Trophoblast cell (in vitro differentiated cells and primary cell): Measurements from ENCODE around the gene LRRC2.
"Not testable (repeated sequence)": the region's sequence is repeated elsewhere in the genome, so short reads cannot be mapped to it uniquely, and the experiment has no call there.

ENCODE experiments used
- DNase-seq, 2 donors: peaks; one replicate each; pipeline ENCODE4 v3.0.0-alpha.2; 2016
- H2AFZ ChIP-seq: 2 replicates; pipeline ENCODE4 v1.6.1; 2013; ENCODE audit warnings: low read length, moderate library complexity, mild to moderate bottlenecking; ENCODE audit not compliant: insufficient read depth, poor library complexity
- H2AK5ac ChIP-seq: 2 replicates; pipeline ENCODE4 v1.6.1; 2013; ENCODE audit warnings: mild to moderate bottlenecking, low read length
- H2BK120ac ChIP-seq: 2 replicates; pipeline ENCODE4 v1.6.1; 2013; ENCODE audit warnings: low read length, mild to moderate bottlenecking, moderate library complexity; ENCODE audit not compliant: insufficient read depth, poor library complexity
- H2BK12ac ChIP-seq: 2 replicates; pipeline ENCODE4 v1.6.1; 2013; ENCODE audit warnings: mild to moderate bottlenecking, low read length, moderate library complexity
- H2BK5ac ChIP-seq: 2 replicates; pipeline ENCODE4 v1.6.1; 2013; ENCODE audit warnings: low read length, low read depth, moderate library complexity, mild to moderate bottlenecking; ENCODE audit not compliant: poor library complexity
- H3K14ac ChIP-seq: 2 replicates; pipeline ENCODE4 v1.6.1; 2013; ENCODE audit warnings: mild to moderate bottlenecking, low read length
- H3K18ac ChIP-seq: 2 replicates; pipeline ENCODE4 v1.6.1; 2013; ENCODE audit warnings: mild to moderate bottlenecking, low read length
- H3K23ac ChIP-seq: 2 replicates; pipeline ENCODE4 v1.6.1; 2013; ENCODE audit warnings: low read length
- H3K27ac ChIP-seq: 2 replicates; pipeline ENCODE4 v1.5.1; 2013; ENCODE audit warnings: low read depth, mild to moderate bottlenecking, inconsistent platforms, low read length, moderate library complexity
- H3K27me3 ChIP-seq: 2 replicates; pipeline ENCODE4 v1.6.1; 2013; ENCODE audit warnings: inconsistent platforms, mild to moderate bottlenecking, low read length, moderate library complexity; ENCODE audit not compliant: insufficient read depth
- H3K36me3 ChIP-seq, 2 experiments: 1 replicate in 1 of 2; 2 replicates in 1 of 2; pipeline ENCODE4 v1.6.1; 2013; ENCODE audit warnings: low read length in 2 of 2, mild to moderate bottlenecking in 2 of 2, moderate library complexity in 1 of 2; ENCODE audit not compliant: insufficient read depth in 2 of 2, control insufficient read depth in 1 of 2
- H3K4ac ChIP-seq: 2 replicates; pipeline ENCODE4 v1.6.1; 2013; ENCODE audit warnings: low read depth, mild to moderate bottlenecking, low read length, moderate library complexity
- H3K4me1 ChIP-seq, 2 experiments: 1 replicate in 1 of 2; 2 replicates in 1 of 2; pipeline ENCODE4 v1.6.1; 2013; ENCODE audit warnings: low read length in 2 of 2, mild to moderate bottlenecking in 2 of 2, moderate library complexity in 1 of 2; ENCODE audit not compliant: insufficient read depth in 2 of 2, control insufficient read depth in 1 of 2
- H3K4me2 ChIP-seq: 2 replicates; pipeline ENCODE4 v1.6.1; 2013; ENCODE audit warnings: inconsistent platforms, mild to moderate bottlenecking, low read length, moderate library complexity
- H3K4me3 ChIP-seq: 2 replicates; pipeline ENCODE4 v1.5.1; 2013; ENCODE audit warnings: mild to moderate bottlenecking, low read depth, low read length, inconsistent platforms
- H3K79me1 ChIP-seq: one replicate; pipeline ENCODE4 v1.6.1; 2013; ENCODE audit warnings: low read length
- H3K79me2 ChIP-seq: 2 replicates; pipeline ENCODE4 v1.6.1; 2013; ENCODE audit warnings: low read length, mild to moderate bottlenecking; ENCODE audit not compliant: control insufficient read depth, insufficient read depth, poor library complexity
- H3K9ac ChIP-seq: 2 replicates; pipeline ENCODE4 v1.6.1; 2013; ENCODE audit warnings: mild to moderate bottlenecking, low read length
- H3K9me3 ChIP-seq: 2 replicates; pipeline ENCODE4 v1.6.1; 2013; ENCODE audit warnings: low read depth, mild to moderate bottlenecking, control low read depth, inconsistent platforms, low read length; ENCODE audit not compliant: insufficient read depth
- H4K12ac ChIP-seq: 2 replicates; pipeline ENCODE4 v1.6.1; 2013; ENCODE audit warnings: low read depth, mild to moderate bottlenecking, low read length, moderate library complexity
- H4K8ac ChIP-seq: 2 replicates; pipeline ENCODE4 v1.6.1; 2013; ENCODE audit warnings: low read depth, mild to moderate bottlenecking, low read length, moderate library complexity
- H4K91ac ChIP-seq: one replicate; pipeline ENCODE4 v1.6.1; 2013; ENCODE audit warnings: low read depth, mild to moderate bottlenecking, low read length, moderate library complexity
- WGBS: extraction: QIAGEN DNeasy Blood & Tissue Kit; methylation state at CpG from one replicate; pipeline ENCODE4 v1.1.7; 2013; ENCODE audit warnings: missing lambda C conversion rate; ENCODE audit not compliant: insufficient read length, insufficient coverage; ENCODE audit errors: extremely low coverage; 5-methylcytosine and 5-hydroxymethylcytosine counted together

LRRC2 gene

DNA sequence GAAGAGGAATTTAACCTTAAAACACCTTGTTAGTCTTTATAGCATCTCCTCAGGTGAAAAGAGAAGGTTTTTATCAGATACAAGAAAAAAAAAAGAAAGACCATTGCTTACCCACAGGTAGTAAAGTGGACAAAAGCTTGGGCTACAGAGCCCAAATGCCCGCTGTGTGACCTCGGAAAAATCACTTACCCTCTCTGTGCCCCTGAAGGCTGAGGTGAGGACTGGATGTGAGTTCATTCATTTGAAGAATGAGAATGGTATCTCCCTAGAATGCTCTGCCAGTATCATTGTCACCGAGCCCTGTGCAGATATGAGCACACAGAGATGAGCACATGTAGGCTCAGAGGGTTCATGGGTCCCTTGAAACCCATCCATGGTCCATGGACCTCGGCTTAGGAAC lies 28.6 kb upstream of the LRRC2 start:
- Histone ChIP-seq H2BK12ac (no peak overlapping the region), H3K4ac (no peak overlapping the region), H3K4me1 (no peaks in the 10 kb centered on the region), H3K14ac (no peak overlapping the region), H3K36me3 (no peaks in the 10 kb centered on the region), H4K12ac (no peak overlapping the region), H3K9me3 (peaks cover 2% of the 10 kb centered on the region), H2AFZ (no peak overlapping the region), H2BK120ac (no peak overlapping the region), H3K4me2 (no peak overlapping the region), H3K9ac (no peak overlapping the region), H4K8ac (no peak overlapping the region), H2BK5ac (no peak overlapping the region), H4K91ac (no peak overlapping the region), H3K79me1 (no peaks in the 10 kb centered on the region), H3K27me3 (no peaks in the 10 kb centered on the region), H3K23ac (no peak overlapping the region), H3K18ac (no peak overlapping the region), H3K4me3 (no peak overlapping the region), H2AK5ac (no peak overlapping the region), H3K27ac (no peak overlapping the region), H3K79me2 (no peaks in the 10 kb centered on the region)
- no CpG with 5 or more reads among the region's 4 CpGs for WGBS
- no peak for DNase-seq

- H2AK5ac ChIP-seq, result no peak overlapping the region
- H4K12ac ChIP-seq, result no peak overlapping the region
- H2BK120ac ChIP-seq, result no peak overlapping the region
- DNase-seq, result no peak
- H4K8ac ChIP-seq, result no peak overlapping the region
- H3K9ac ChIP-seq, result no peak overlapping the region
- H3K27me3 ChIP-seq, result no peaks in the 10 kb centered on the region
- H3K9me3 ChIP-seq, result peaks cover 2% of the 10 kb centered on the region
- H3K79me1 ChIP-seq, result no peaks in the 10 kb centered on the region
- no peak overlapping the region for H4K91ac ChIP-seq
- H2BK12ac ChIP-seq, result no peak overlapping the region
- H3K4me3 ChIP-seq, result no peak overlapping the region
- H3K4me2 ChIP-seq, result no peak overlapping the region
- no peaks in the 10 kb centered on the region for H3K4me1 ChIP-seq
- no peak overlapping the region for H3K23ac ChIP-seq
- no peak overlapping the region for H2AFZ ChIP-seq
- H3K14ac ChIP-seq, result no peak overlapping the region
- H2BK5ac ChIP-seq, result no peak overlapping the region
- no peaks in the 10 kb centered on the region for H3K36me3 ChIP-seq
- H3K4ac ChIP-seq, result no peak overlapping the region
- no peak overlapping the region for H3K27ac ChIP-seq
- no peaks in the 10 kb centered on the region for H3K79me2 ChIP-seq
- no peak overlapping the region for H3K18ac ChIP-seq
These were observed 27.9 kb upstream of the LRRC2 start for GRCh38 chr3:46593979-46594378.

GRCh38 chr3:46593274-46593862 lies 27.3 kb upstream of the LRRC2 start:
- Histone ChIP-seq H3K9ac (no peak overlapping the region), H3K14ac (no peak overlapping the region), H2BK5ac (no peak overlapping the region), H3K27ac (no peak overlapping the region), H3K79me2 (no peaks in the 10 kb centered on the region), H4K91ac (no peak overlapping the region), H3K4me1 (no peaks in the 10 kb centered on the region), H3K27me3 (no peaks in the 10 kb centered on the region), H4K8ac (no peak overlapping the region), H3K36me3 (no peaks in the 10 kb centered on the region), H3K4me2 (no peak overlapping the region), H2BK120ac (no peak overlapping the region), H4K12ac (no peak overlapping the region), H3K4me3 (no peak overlapping the region), H3K23ac (no peak overlapping the region), H3K4ac (no peak overlapping the region), H2AK5ac (no peak overlapping the region), H3K18ac (no peak overlapping the region), H2BK12ac (no peak overlapping the region), H3K79me1 (no peaks in the 10 kb centered on the region), H2AFZ (no peak overlapping the region), H3K9me3 (peaks cover 2% of the 10 kb centered on the region)
- WGBS, result 92% methylated on average over 2 of the region's 14 CpGs
- DNase-seq, result no peak

DNA sequence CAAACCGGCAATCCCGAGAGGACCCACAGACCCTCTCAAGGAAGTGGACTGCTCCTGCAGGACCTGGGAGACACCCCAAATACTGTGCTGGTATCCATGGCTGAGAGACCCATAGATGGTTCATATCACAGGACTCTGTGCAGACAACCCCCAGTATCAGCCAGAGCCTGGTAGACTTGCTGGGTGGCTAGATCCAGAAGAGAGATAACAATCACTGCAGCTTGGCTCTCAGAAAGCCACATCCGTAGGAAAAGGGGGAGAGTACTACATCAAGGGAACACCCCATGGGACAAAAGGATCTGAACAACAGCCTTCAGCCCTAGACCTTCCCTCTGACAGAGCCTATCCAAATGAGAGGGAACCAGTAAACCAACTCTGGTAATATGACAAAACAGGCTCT lies 21.2 kb upstream of the LRRC2 start:
- H3K27ac ChIP-seq, H2AFZ ChIP-seq, H3K4me2 ChIP-seq, H2BK120ac ChIP-seq, H2BK5ac ChIP-seq, H4K91ac ChIP-seq, H3K4ac ChIP-seq, H3K18ac ChIP-seq, H4K8ac ChIP-seq, H3K4me1 ChIP-seq, DNase-seq, H4K12ac ChIP-seq, H3K14ac ChIP-seq, H3K23ac ChIP-seq, H3K79me1 ChIP-seq, H2BK12ac ChIP-seq, H2AK5ac ChIP-seq, H3K9me3 ChIP-seq, H3K27me3 ChIP-seq, H3K4me3 ChIP-seq, H3K36me3 ChIP-seq, H3K79me2 ChIP-seq, H3K9ac ChIP-seq: not testable (repeated sequence)
- WGBS, result no CpG with 5 or more reads among the region's 3 CpGs
